HEK293 (cell line): ENCODE results near the gene GPATCH4.

ENCODE experiments used
- CTCF ChIP-seq: fragments of 450-650 bp; formaldehyde crosslinking; IDR thresholded peaks from 2 replicates; pipeline ENCODE4 v1.5.1; 2016; ENCODE audit warnings: missing biosample characterization, missing genetic modification characterization
- FEZF1 ChIP-seq: fragments of 450-650 bp; formaldehyde crosslinking; IDR thresholded peaks from 2 replicates; pipeline ENCODE4 v1.5.1; 2016; ENCODE audit warnings: missing biosample characterization, missing genetic modification characterization
- HOXA7 ChIP-seq: sonication (generic); formaldehyde crosslinking; IDR thresholded peaks from 2 replicates; pipeline ENCODE4 v1.8.1; 2022; ENCODE audit warnings: missing genetic modification reagents, borderline replicate concordance
- MZF1 ChIP-seq: fragments of 450-650 bp; formaldehyde crosslinking; IDR thresholded peaks from 2 replicates; pipeline ENCODE4 v1.5.1; 2017; ENCODE audit warnings: missing biosample characterization, missing genetic modification characterization, borderline replicate concordance
- OVOL3 ChIP-seq: fragments of 450-650 bp; formaldehyde crosslinking; IDR thresholded peaks from 2 replicates; pipeline ENCODE4 v1.5.1; 2016; ENCODE audit warnings: missing biosample characterization, missing genetic modification characterization
- PATZ1 ChIP-seq: fragments of 450-650 bp; formaldehyde crosslinking; IDR thresholded peaks from 2 replicates; pipeline ENCODE4 v1.5.1; 2016; ENCODE audit warnings: missing biosample characterization, missing genetic modification characterization
- PRDM1 ChIP-seq: fragments of 450-650 bp; formaldehyde crosslinking; IDR thresholded peaks from 2 replicates; pipeline ENCODE4; 2016; ENCODE audit warnings: missing biosample characterization, missing genetic modification characterization
- RBAK ChIP-seq: fragments of 450-650 bp; formaldehyde crosslinking; IDR thresholded peaks from 2 replicates; pipeline ENCODE4 v1.5.1; 2016; ENCODE audit warnings: missing biosample characterization, missing genetic modification characterization
- REPIN1 ChIP-seq: fragments of 450-650 bp; formaldehyde crosslinking; IDR thresholded peaks from 2 replicates; pipeline ENCODE4 v1.5.1; 2017; ENCODE audit warnings: missing biosample characterization, missing genetic modification characterization, low read depth
- REST ChIP-seq: fragments of 450-650 bp; formaldehyde crosslinking; IDR thresholded peaks from 2 replicates; pipeline ENCODE4 v1.5.1; 2016; ENCODE audit warnings: missing biosample characterization, missing genetic modification characterization
- YY2 ChIP-seq: fragments of 450-650 bp; formaldehyde crosslinking; IDR thresholded peaks from 2 replicates; pipeline ENCODE4 v1.5.1; 2016; ENCODE audit warnings: missing biosample characterization, missing genetic modification characterization
- ZBTB17 ChIP-seq: fragments of 450-650 bp; formaldehyde crosslinking; IDR thresholded peaks from 2 replicates; pipeline ENCODE4 v1.5.1; 2016; ENCODE audit warnings: missing biosample characterization, missing genetic modification characterization
- ZBTB7A ChIP-seq: fragments of 450-650 bp; formaldehyde crosslinking; IDR thresholded peaks from 2 replicates; pipeline ENCODE4 v1.5.1; 2016; ENCODE audit warnings: low read depth, missing biosample characterization, missing genetic modification characterization
- ZNF10 ChIP-seq: fragments of 450-650 bp; formaldehyde crosslinking; IDR thresholded peaks from 2 replicates; pipeline ENCODE4 v1.5.1; 2017; ENCODE audit warnings: missing biosample characterization, missing genetic modification characterization
- ZNF148 ChIP-seq: fragments of 450-650 bp; formaldehyde crosslinking; IDR thresholded peaks from 2 replicates; pipeline ENCODE4 v1.5.0; 2017; ENCODE audit warnings: missing biosample characterization, missing genetic modification characterization, borderline replicate concordance
- ZNF157 ChIP-seq: fragments of 450-650 bp; formaldehyde crosslinking; IDR thresholded peaks from 2 replicates; pipeline ENCODE4 v1.5.1; 2016; ENCODE audit warnings: missing biosample characterization, missing genetic modification characterization
- ZNF169 ChIP-seq: fragments of 450-650 bp; formaldehyde crosslinking; IDR thresholded peaks from 2 replicates; pipeline ENCODE4 v1.5.1; 2016; ENCODE audit warnings: missing biosample characterization, missing genetic modification characterization
- ZNF18 ChIP-seq: fragments of 450-650 bp; formaldehyde crosslinking; IDR thresholded peaks from 2 replicates; pipeline ENCODE4 v1.5.1; 2016; ENCODE audit warnings: missing biosample characterization, missing genetic modification characterization
- ZNF214 ChIP-seq: fragments of 450-650 bp; formaldehyde crosslinking; IDR thresholded peaks from 2 replicates; pipeline ENCODE4 v1.5.1; 2017; ENCODE audit warnings: missing biosample characterization, mild to moderate bottlenecking, missing genetic modification characterization, borderline replicate concordance
- ZNF23 ChIP-seq: fragments of 450-650 bp; formaldehyde crosslinking; IDR thresholded peaks from 2 replicates; pipeline ENCODE4 v1.5.1; 2016; ENCODE audit warnings: missing biosample characterization, missing genetic modification characterization, borderline replicate concordance
- ZNF302 ChIP-seq: fragments of 450-650 bp; formaldehyde crosslinking; IDR thresholded peaks from 2 replicates; pipeline ENCODE4 v1.5.1; 2016; ENCODE audit warnings: missing biosample characterization, missing genetic modification characterization, low read depth
- ZNF341 ChIP-seq: fragments of 450-650 bp; formaldehyde crosslinking; IDR thresholded peaks from 2 replicates; pipeline ENCODE4; 2016; ENCODE audit warnings: low read depth, missing biosample characterization, missing genetic modification characterization
- ZNF37A ChIP-seq: fragments of 450-650 bp; IDR thresholded peaks from 2 replicates; pipeline ENCODE4 v1.5.1; 2018; ENCODE audit warnings: missing biosample characterization, missing genetic modification characterization
- ZNF391 ChIP-seq: fragments of 450-650 bp; formaldehyde crosslinking; IDR thresholded peaks from 2 replicates; pipeline ENCODE4 v1.5.1; 2016; ENCODE audit warnings: low read depth, missing biosample characterization, missing genetic modification characterization, borderline replicate concordance
- ZNF585B ChIP-seq: fragments of 450-650 bp; formaldehyde crosslinking; IDR thresholded peaks from 2 replicates; pipeline ENCODE4 v1.5.1; 2016; ENCODE audit warnings: missing biosample characterization, missing genetic modification characterization
- ZNF837 ChIP-seq: fragments of 450-650 bp; formaldehyde crosslinking; IDR thresholded peaks from 2 replicates; pipeline ENCODE4 v1.5.1; 2016; ENCODE audit warnings: missing biosample characterization, missing genetic modification characterization
- ZNF843 ChIP-seq: fragments of 450-650 bp; formaldehyde crosslinking; IDR thresholded peaks from 2 replicates; pipeline ENCODE4 v1.5.1; 2016; ENCODE audit warnings: missing biosample characterization, missing genetic modification characterization

GPATCH4 gene

GRCh38 chr1:156618853-156619581 is 17.7 kb upstream of the GPATCH4 start, which contains the start of gene HAPLN2 (continued):
- TF ChIP-seq PATZ1 (tag by site-specific recombination) (no peak; the same call in 1 of the 2 replicates), REST (tag by site-specific recombination) (peak; percentile 60; the same call in 1 of the 2 replicates), CTCF (tag by site-specific recombination) (peak; percentile 54; the same call in 1 of the 2 replicates), ZNF148 (no peak), ZNF843 (tag by site-specific recombination) (no peak), HOXA7 (CRISPR knock-in tag) (no peak), OVOL3 (tag by site-specific recombination) (no peak), REPIN1 (tag by site-specific recombination) (no peak), ZNF37A (tag by site-specific recombination) (no peak), ZNF23 (tag by site-specific recombination) (no peak), RBAK (tag by site-specific recombination) (no peak), ZNF169 (no peak), PRDM1 (tag by site-specific recombination) (0 out of 2 replicates have a peak, but pooled peaks have one; percentile 11), ZNF391 (tag by site-specific recombination) (no peak), YY2 (tag by site-specific recombination) (no peak), ZBTB7A (tag by site-specific recombination) (no peak), ZNF157 (tag by site-specific recombination) (no peak), ZNF302 (tag by site-specific recombination) (no peak), ZNF585B (tag by site-specific recombination) (no peak), ZNF214 (no peak), ZNF10 (tag by site-specific recombination) (no peak), ZNF18 (tag by site-specific recombination) (peak; percentile 37; the same call in 1 of the 2 replicates), ZBTB17 (tag by site-specific recombination) (peak; percentile 49), MZF1 (tag by site-specific recombination) (peak; percentile 39; the same call in 1 of the 2 replicates), FEZF1 (tag by site-specific recombination) (no peak), ZNF341 (peak; percentile 50; the same call in 1 of the 2 replicates), ZNF837 (tag by site-specific recombination) (no peak)
- TF ChIP-seq, all 188 proteins: peak for 11
